ENCODE data around the gene GP1BA. TPM values are rescaled to one million over a fixed set of nuclear protein-coding genes. Genes with fewer than 3 reads are reported as not detected.
"Not testable (repeated sequence)": the region's sequence is repeated elsewhere in the genome, so short reads cannot be mapped to it uniquely, and the experiment has no call there.

The GP1BA gene
- total RNA-seq, 1 experiment from 2014 or later, result not detected

DNA sequence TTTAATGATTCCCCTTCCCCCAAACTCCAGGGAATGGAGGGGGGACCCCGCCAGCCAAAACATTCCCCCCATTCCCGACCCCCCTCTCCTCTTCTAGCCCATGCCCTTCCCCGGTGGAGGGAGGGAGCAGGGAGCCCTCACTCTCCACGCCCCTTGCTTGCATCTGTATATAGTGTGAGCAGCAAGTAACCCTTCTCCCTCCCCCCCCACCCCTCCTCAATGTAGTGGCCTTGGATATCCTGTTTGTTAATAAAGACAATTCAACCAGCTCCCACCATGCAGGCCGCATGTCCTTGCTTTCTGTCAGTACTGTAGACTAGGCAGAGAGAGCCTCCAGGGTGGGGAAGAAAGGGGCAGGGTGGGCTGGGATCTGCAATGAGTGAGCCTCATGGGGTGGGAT is 34.3 kb upstream of the GP1BA start:
- Histone ChIP-seq H3K4me1 (replicated peaks) (no peaks in the 10 kb centered on the region), H3K4me3 (no peak overlapping the region)

DNA sequence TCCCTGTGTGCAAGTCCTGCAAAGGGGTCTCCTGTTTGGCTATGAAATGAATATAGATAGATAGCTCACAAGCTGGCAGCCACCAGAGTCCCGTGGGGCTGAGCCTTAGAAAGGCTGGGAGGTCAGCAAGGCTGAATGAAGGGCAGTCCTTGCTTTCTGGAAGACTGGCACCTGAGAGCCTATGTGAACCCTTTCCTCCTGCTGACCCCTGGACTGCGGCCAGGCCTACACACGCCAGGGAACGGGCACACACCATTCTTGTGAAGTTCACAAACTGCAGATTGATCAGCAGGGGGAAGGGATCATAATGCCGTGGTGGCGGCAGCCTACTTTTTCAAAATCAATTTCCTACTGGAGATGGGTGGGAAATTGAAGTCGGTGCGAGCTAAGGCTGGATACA is 33.7 kb upstream of the GP1BA start:
- H3K4me3 ChIP-seq, result no peak overlapping the region
- H3K27ac ChIP-seq, result no peak overlapping the region
- no peaks in the 10 kb centered on the region for H3K9me3 ChIP-seq (replicated peaks)
- H3K4me1 ChIP-seq (replicated peaks), result no peaks in the 10 kb centered on the region
- peaks cover 38% of the 10 kb centered on the region for H3K36me3 ChIP-seq
- no peaks in the 10 kb centered on the region for H3K27me3 ChIP-seq (replicated peaks)
- DNase-seq (ENCODE audit: low read depth in 1 of 2, low spot score in 2 of 2), result no peak

More for the DNA sequence above, 34.3 kb upstream of the GP1BA start:
- H3K27ac ChIP-seq, result no peak overlapping the region
- H3K36me3 ChIP-seq, result peaks cover 39% of the 10 kb centered on the region
- H3K9me3 ChIP-seq (replicated peaks), result no peaks in the 10 kb centered on the region
- H3K27me3 ChIP-seq (replicated peaks), result no peaks in the 10 kb centered on the region
- no peak for DNase-seq (ENCODE audit: low read depth in 1 of 2, low spot score in 2 of 2)

DNA sequence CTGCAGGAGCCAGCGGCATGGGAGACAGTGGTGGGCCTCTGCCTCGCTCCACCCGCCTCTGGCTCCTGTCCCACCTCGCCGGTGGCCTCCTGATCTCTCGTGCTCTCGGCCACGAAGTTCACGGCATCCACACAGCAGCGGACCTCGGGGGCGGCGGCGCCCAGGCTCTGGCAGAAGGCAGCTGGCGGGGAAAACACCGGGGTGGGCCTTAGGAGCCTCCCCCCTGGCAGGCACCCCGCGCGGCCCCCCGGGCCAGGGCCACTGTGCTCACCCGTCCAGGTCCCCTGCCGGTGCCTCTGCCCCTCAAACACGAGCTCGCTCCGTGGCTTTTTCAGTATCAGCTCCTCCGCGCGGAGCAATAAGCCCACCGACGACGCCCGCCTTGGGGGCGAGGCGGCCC is 33.1 kb upstream of the GP1BA start:
- Histone ChIP-seq H3K9me3 (replicated peaks) (no peaks in the 10 kb centered on the region), H3K27ac (no peak overlapping the region), H3K27me3 (replicated peaks) (no peaks in the 10 kb centered on the region), H3K4me1 (replicated peaks) (no peaks in the 10 kb centered on the region), H3K4me3 (no peak overlapping the region), H3K36me3 (peaks cover 32% of the 10 kb centered on the region)
- DNase-seq (ENCODE audit: low read depth in 1 of 2, low spot score in 2 of 2), result no peak

DNA sequence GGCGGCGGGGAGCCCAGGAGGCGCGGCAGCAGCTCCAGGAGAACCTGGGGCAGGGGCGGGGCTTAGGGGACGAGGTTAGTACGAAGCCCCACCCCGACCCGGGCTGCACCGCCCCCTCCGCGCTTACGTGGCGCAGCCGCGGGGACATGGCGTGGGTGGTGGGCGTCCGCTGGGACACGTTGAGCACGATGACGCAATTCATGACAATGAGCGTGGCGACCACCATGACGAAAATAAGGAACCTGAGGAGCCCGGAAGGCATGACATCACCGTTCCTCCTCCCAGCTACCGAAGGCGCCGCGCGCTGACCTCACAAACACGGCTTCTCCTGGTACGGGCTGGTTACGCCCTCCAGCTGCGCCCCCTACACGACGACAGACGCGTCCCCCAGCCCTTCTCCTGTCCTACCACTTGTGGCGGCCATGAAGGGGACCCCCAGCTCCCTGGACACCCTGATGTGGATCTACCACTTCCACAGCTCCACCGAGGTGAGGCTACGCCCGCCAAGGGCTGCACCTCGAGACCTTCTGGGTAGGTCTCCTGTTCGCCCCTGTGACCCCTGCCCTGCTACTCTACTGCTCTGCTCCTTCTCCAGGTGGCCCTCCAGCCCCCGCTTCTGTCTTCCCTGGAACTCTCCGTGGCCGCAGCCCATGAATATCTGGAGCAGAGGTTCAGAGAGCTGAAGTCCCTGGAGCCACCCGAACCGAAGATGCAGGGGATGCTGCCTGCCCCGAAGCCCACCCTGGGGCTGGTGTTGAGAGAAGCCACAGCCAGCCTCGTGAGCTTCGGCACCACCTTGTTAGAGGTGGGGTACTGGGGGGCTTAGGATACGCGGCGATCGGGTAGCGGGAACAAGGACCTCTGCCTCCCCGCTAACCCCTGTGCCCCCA is 32.5 kb upstream of the GP1BA start, which contains the start of gene C17orf107:
Gene C17orf107 (plus strand): TSS at position 196 of the 890 bp plus-strand sequence. CDS start 227 bp downstream, at position 423.
- H3K4me1 ChIP-seq (replicated peaks), result no peaks in the 10 kb centered on the region
- no peak within 1 kb of the TSS for H3K4me3 ChIP-seq
- H3K27me3 ChIP-seq (replicated peaks), result no peaks in the 10 kb centered on the region
- peaks cover 26% of the 10 kb centered on the region for H3K36me3 ChIP-seq
- H3K9me3 ChIP-seq (replicated peaks), result no peaks in the 10 kb centered on the region
- DNase-seq (ENCODE audit: low read depth in 1 of 2, low spot score in 2 of 2), result no peak
- no peak within 1 kb of the TSS for H3K27ac ChIP-seq

DNA sequence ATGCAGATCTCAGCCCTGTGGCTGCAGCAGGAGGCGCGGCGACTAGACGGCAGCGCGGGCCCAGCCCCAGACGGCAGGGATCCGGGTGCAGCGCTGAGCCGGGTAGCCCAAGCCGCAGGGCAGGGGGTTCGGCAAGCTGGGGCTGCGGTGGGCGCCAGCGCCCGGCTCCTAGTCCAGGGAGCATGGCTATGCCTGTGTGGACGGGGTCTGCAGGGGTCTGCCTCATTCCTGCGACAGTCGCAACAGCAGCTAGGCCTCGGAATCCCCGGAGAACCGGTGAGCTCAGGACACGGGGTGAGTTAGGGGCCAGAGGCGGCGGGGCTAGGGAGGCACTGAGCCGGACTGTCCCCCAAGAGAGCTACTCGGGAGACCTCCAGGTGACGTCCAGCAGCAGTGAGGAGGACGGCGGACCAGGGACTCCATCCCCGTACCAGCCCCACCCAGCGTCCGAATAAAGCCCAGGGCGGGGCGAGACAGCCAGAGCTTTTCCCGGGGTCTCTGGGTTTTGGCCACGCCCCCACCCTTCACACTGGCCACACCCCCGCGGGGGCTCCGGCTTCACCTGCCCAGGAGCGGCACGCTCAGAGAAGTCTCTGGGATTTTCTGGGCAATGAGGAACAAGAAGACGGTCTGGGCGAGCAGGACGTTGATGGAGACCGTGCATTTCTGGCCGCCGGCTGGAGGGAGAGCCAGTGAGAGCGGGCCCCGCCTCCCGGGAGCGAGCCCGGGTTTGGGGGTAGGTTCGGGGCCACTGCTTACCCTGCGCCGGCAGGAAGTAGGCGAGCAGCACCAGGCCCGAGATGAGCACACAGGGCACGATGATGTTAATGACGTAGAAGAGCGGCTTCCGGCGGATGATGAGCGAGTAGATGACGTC is 31.6 kb upstream of the GP1BA start:
- Histone ChIP-seq H3K4me1 (replicated peaks) (no peaks in the 10 kb centered on the region), H3K4me3 (no peak overlapping the region), H3K27ac (no peak overlapping the region), H3K9me3 (replicated peaks) (no peaks in the 10 kb centered on the region), H3K36me3 (peaks cover 17% of the 10 kb centered on the region), H3K27me3 (replicated peaks) (no peaks in the 10 kb centered on the region)
- no peak for DNase-seq (ENCODE audit: low read depth in 1 of 2, low spot score in 2 of 2)

DNA sequence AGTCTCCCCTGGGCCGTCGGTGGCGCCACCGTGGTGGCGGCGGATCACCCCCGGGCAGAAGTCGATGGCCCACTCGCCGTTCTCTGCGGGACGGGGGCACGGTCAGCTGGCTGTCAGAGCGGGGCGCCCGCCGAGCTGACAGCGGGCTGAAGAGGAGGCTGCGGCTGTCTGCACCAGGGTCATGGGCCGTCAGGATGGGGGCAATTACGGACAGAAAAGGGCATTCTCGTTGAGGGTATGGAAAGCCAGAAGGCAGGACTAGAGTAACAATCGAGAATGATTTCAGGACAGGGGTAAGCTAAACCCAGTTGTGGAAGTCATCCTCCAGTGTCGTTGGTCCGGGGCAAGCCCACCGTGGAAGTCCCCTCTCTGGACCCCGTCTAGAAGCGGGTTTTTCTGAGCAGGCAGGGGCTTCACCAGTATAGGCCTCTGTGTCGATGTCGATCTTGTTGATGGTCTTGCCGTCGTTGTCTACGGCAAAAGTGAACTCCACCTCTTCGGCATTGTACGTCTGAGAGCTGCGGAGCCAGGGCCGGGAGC is 30.9 kb upstream of the GP1BA start:
- H3K27ac ChIP-seq, result no peak overlapping the region
- DNase-seq (ENCODE audit: low read depth in 1 of 2, low spot score in 2 of 2), result no peak
- peaks cover 10% of the 10 kb centered on the region for H3K36me3 ChIP-seq
- no peaks in the 10 kb centered on the region for H3K9me3 ChIP-seq (replicated peaks)
- H3K27me3 ChIP-seq (replicated peaks), result no peaks in the 10 kb centered on the region
- no peak overlapping the region for H3K4me3 ChIP-seq
- H3K4me1 ChIP-seq (replicated peaks), result no peaks in the 10 kb centered on the region

DNA sequence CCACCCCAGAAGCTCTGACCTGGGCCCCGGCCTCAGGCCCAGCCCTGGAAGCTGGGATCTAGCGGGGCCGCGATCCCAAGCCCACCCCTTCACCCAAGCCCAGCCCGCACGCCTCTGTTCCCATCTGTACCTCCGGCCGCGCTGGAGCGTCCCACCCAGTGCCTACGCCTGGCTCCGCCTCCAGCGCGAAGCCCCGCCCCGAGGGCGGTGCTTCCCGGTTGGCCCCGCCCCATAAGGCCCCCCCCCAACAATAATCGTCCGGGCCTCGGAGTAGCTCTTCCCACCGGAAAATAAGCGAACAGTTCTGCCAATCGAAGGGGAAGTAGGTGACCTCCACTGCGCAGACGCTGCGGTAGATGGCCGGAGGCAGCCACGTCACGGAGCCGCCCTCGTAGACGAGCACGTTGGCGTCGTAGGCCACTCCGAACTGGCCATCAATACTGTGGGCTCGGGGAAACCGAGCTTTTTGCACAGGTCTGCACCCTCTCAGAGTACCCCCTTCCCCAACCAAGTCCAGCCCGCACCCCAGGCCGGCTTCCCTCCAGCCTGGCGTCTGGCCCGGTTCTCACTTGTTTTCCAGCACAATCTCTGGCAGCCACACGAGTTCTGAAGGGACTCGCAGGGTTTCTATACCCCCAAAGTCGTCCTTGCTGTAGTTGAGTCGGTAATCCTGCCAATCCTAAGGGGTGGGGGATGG is 30.3 kb upstream of the GP1BA start:
- no peaks in the 10 kb centered on the region for H3K9me3 ChIP-seq (replicated peaks)
- no peak overlapping the region for H3K27ac ChIP-seq
- no peak for DNase-seq (ENCODE audit: low read depth in 1 of 2, low spot score in 2 of 2)
- H3K4me3 ChIP-seq, result no peak overlapping the region
- no peaks in the 10 kb centered on the region for H3K4me1 ChIP-seq (replicated peaks)
- no peaks in the 10 kb centered on the region for H3K27me3 ChIP-seq (replicated peaks)
- peaks cover 3% of the 10 kb centered on the region for H3K36me3 ChIP-seq

DNA sequence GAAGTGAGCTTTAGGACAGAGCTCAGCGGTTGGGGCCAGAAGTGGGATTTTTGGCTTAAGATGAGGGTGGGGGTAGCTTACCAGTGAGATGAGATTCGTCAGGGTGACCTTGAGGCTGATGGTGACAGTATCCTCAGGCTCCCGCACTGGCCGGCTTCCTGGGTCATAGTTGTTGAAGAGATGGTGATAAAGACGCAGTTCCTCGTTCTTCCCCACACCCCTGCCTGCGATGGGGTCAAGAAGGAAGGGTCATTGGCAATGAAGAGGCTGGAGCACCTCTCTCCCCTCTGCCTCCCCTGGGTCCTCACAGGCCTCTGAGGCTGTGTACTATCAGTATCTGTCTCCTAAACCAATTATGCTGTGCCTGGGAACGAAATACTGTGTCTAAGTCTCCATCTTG is 29.5 kb upstream of the GP1BA start:
- H3K9me3 ChIP-seq (replicated peaks), result no peaks in the 10 kb centered on the region
- H3K27me3 ChIP-seq (replicated peaks), result no peaks in the 10 kb centered on the region
- no peak overlapping the region for H3K27ac ChIP-seq
- no peaks in the 10 kb centered on the region for H3K36me3 ChIP-seq
- no peaks in the 10 kb centered on the region for H3K4me1 ChIP-seq (replicated peaks)
- no peak overlapping the region for H3K4me3 ChIP-seq
- no peak for DNase-seq (ENCODE audit: low read depth in 1 of 2, low spot score in 2 of 2)

DNA sequence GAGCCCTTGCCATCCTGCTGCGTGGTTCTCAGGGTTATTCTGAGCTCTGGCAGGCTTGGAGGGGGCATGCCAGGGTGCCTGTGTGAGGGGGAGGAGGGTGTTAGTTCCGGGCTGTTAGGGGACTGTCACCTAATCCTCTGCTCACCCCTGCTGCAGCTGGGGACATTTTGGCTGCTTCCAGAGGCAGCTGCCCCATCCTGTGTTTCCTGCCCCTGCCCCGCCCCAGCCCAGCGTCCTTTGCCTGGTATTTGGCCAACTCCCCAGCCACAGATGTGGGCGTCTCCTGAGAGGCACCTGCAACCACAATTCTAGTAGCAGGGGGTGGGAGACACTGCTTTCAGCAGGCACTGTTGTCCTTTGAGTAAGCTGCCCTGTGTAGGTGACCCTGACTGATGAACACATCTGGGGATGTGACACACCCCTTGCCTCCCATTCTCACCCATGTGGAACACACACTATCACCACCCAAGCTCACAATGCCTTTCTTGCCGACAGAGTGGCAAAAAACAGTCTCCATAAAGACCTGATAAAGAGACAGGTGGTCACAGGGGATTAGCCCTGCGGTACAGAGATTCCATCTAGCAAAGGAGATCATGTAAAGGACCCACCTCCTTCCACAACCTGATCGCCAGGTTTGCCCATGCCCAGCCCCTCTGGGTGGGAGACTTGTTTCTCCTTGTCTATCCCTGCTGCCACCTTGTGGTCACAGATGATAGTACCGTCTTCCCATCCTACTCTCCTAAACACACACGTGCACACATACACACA is 28.8 kb upstream of the GP1BA start, which contains the start of gene CHRNE:
Gene CHRNE (minus strand): TSS at position 48 of the 768 bp plus-strand sequence. CDS start 35 bp downstream, at position 13.
- Histone ChIP-seq H3K4me1 (replicated peaks) (no peaks in the 10 kb centered on the region), H3K36me3 (no peaks in the 10 kb centered on the region), H3K9me3 (replicated peaks) (no peaks in the 10 kb centered on the region), H3K27ac (no peak within 1 kb of the TSS), H3K27me3 (replicated peaks) (no peaks in the 10 kb centered on the region), H3K4me3 (no peak within 1 kb of the TSS)
- DNase-seq (ENCODE audit: low read depth in 1 of 2, low spot score in 2 of 2), result peak; percentile 61 to 74

DNA sequence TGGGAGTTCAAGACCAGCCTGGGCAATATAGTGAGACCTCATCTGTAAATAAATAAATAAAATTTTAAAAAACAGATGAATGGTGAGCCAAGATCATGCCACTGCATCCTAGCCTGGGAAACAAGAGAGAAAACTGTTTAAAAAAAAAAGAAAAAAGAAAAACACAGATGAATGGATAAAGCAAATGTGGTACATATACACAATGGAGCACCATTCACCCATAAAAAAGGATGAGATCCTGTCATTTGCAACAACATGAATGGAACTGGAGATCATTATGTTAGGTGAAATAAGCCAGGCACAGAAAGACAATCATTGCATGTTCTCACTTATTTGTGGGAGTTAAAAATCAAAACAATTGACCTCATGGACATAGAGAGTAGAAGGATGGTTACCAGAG is 25.4 kb upstream of the GP1BA start:
- not testable (repeated sequence) for H3K27ac ChIP-seq; DNase-seq (ENCODE audit: low read depth in 1 of 2, low spot score in 2 of 2); H3K27me3 ChIP-seq (replicated peaks); H3K9me3 ChIP-seq (replicated peaks); H3K4me1 ChIP-seq (replicated peaks); H3K36me3 ChIP-seq; H3K4me3 ChIP-seq

DNA sequence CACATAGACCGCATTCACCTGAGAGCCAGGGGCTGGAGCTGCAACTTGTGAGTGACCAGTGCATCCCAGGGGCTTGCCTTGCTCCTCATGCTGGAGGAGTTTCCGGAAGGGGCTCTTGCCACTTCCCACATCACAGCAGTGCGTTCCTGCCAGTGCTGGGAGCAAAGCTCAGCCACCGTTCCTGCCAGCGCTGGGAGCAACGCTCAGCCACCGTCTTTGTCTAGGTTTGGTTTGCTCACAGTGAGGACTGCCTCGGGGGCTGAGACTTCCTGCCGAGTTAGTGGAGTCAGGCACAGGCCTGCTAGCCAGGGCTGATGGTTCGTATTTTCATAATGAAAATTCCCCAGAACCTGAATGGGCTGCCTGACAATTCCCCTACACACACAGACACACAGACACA is 23.8 kb upstream of the GP1BA start:
- DNase-seq (ENCODE audit: low read depth in 1 of 2, low spot score in 2 of 2), result no peak
- no peaks in the 10 kb centered on the region for H3K9me3 ChIP-seq (replicated peaks)
- H3K4me1 ChIP-seq (replicated peaks), result peaks cover 9% of the 10 kb centered on the region
- H3K4me3 ChIP-seq, result no peak overlapping the region
- H3K36me3 ChIP-seq, result no peaks in the 10 kb centered on the region
- no peaks in the 10 kb centered on the region for H3K27me3 ChIP-seq (replicated peaks)
- H3K27ac ChIP-seq, result no peak overlapping the region

DNA sequence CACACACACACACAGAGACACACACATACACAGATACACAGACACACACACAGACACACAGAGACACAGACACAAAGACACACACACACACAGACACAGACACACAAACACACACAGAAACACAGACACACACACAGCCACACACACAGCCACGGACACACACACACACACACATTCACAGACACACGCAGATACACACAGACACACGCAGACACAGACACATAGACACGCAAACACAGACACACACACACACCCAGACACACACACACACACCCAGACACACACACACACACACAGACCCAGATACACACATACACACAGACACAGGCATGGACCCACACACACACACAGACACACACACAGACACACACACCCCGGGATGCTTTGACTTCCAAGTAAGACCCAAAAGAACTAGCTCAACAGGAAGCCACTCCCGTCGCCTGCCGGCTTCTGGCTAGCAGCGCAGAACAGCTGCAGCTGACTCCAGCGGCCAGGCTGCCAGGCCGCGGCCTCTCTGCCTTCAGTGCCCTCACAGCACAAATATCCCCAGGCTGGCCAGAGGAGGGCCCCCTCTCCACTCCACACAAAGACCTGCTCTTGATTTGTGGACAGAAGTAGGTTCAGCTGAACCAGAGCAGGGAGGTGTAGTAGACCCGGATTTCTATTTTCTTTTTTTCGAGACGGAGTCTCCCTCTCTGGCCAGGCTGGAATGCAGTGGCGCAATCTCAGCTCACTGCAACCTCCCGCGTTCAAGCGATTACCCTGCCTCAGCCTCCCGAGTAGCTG is 23.2 kb upstream of the GP1BA start:
- peak; percentile 81 to 84 for DNase-seq (ENCODE audit: low read depth in 1 of 2, low spot score in 2 of 2)
- Histone ChIP-seq H3K36me3 (no peaks in the 10 kb centered on the region), H3K27me3 (replicated peaks) (no peaks in the 10 kb centered on the region), H3K4me3 (no peak overlapping the region), H3K4me1 (replicated peaks) (peaks cover 9% of the 10 kb centered on the region), H3K27ac (no peak overlapping the region), H3K9me3 (replicated peaks) (no peaks in the 10 kb centered on the region)
